HEK293 (cell line): ENCODE data around the gene STK16.

Experiments used
- BCL11A ChIP-seq: fragments of 450-650 bp; formaldehyde crosslinking; IDR thresholded peaks from 2 replicates; pipeline ENCODE4 v1.5.1; 2016; ENCODE audit warnings: low read depth, missing biosample characterization, missing genetic modification characterization
- EGR2 ChIP-seq: fragments of 450-650 bp; formaldehyde crosslinking; IDR thresholded peaks from 2 replicates; pipeline ENCODE4 v1.5.1; 2016; ENCODE audit warnings: low read depth, missing biosample characterization, missing genetic modification characterization
- KLF8 ChIP-seq: fragments of 450-650 bp; formaldehyde crosslinking; IDR thresholded peaks from 2 replicates; pipeline ENCODE4 v1.5.1; 2016; ENCODE audit warnings: missing biosample characterization, missing genetic modification characterization
- SCRT1 ChIP-seq: fragments of 450-650 bp; formaldehyde crosslinking; IDR thresholded peaks from 2 replicates; pipeline ENCODE4 v1.5.1; 2016; ENCODE audit warnings: missing biosample characterization, missing genetic modification characterization, borderline replicate concordance
- SCRT2 ChIP-seq: fragments of 450-650 bp; formaldehyde crosslinking; IDR thresholded peaks from 2 replicates; pipeline ENCODE4 v1.5.1; 2016; ENCODE audit warnings: missing biosample characterization, missing genetic modification characterization
- SP2 ChIP-seq: fragments of 450-650 bp; formaldehyde crosslinking; IDR thresholded peaks from 2 replicates; pipeline ENCODE4 v1.5.1; 2016; ENCODE audit warnings: missing biosample characterization, missing genetic modification characterization
- SP3 ChIP-seq: fragments of 450-650 bp; formaldehyde crosslinking; IDR thresholded peaks from 2 replicates; pipeline ENCODE4 v1.5.1; 2016; ENCODE audit warnings: missing biosample characterization, missing genetic modification characterization
- TCF7L2 ChIP-seq: IDR thresholded peaks from 2 replicates; pipeline ENCODE4 v1.6.1; 2011; ENCODE audit warnings: low read depth, mild to moderate bottlenecking, inconsistent platforms, low read length, moderate library complexity, borderline replicate concordance
- TRIM28 ChIP-seq: IDR thresholded peaks from 2 replicates; pipeline ENCODE4 v1.6.1; 2011; ENCODE audit warnings: low read length, control low read depth, borderline replicate concordance
- ZBTB1 ChIP-seq: fragments of 450-650 bp; formaldehyde crosslinking; IDR thresholded peaks from 2 replicates; pipeline ENCODE4 v1.5.1; 2016; ENCODE audit warnings: missing biosample characterization, missing genetic modification characterization
- ZBTB48 ChIP-seq: fragments of 450-650 bp; formaldehyde crosslinking; IDR thresholded peaks from 2 replicates; pipeline ENCODE4 v1.5.1; 2016; ENCODE audit warnings: missing biosample characterization, missing genetic modification characterization
- ZBTB7A ChIP-seq: fragments of 450-650 bp; formaldehyde crosslinking; IDR thresholded peaks from 2 replicates; pipeline ENCODE4 v1.5.1; 2016; ENCODE audit warnings: low read depth, missing biosample characterization, missing genetic modification characterization
- ZNF132 ChIP-seq: fragments of 450-650 bp; formaldehyde crosslinking; IDR thresholded peaks from 2 replicates; pipeline ENCODE4 v1.5.1; 2017; ENCODE audit warnings: missing biosample characterization, missing genetic modification characterization, borderline replicate concordance
- ZNF23 ChIP-seq: fragments of 450-650 bp; formaldehyde crosslinking; IDR thresholded peaks from 2 replicates; pipeline ENCODE4 v1.5.1; 2016; ENCODE audit warnings: missing biosample characterization, missing genetic modification characterization, borderline replicate concordance
- ZNF239 ChIP-seq: fragments of 450-650 bp; formaldehyde crosslinking; IDR thresholded peaks from 2 replicates; pipeline ENCODE4 v1.5.1; 2016; ENCODE audit warnings: missing biosample characterization, missing genetic modification characterization
- ZNF248 ChIP-seq: fragments of 450-650 bp; formaldehyde crosslinking; IDR thresholded peaks from 2 replicates; pipeline ENCODE4 v1.5.1; 2017; ENCODE audit warnings: missing biosample characterization, missing genetic modification characterization
- ZNF292 ChIP-seq: fragments of 450-650 bp; formaldehyde crosslinking; IDR thresholded peaks from 2 replicates; pipeline ENCODE4 v1.5.1; 2016; ENCODE audit warnings: low read depth, missing biosample characterization, missing genetic modification characterization, borderline replicate concordance
- ZNF324 ChIP-seq: fragments of 450-650 bp; formaldehyde crosslinking; IDR thresholded peaks from 2 replicates; pipeline ENCODE4 v1.5.1; 2016; ENCODE audit warnings: missing biosample characterization, missing genetic modification characterization
- ZNF341 ChIP-seq: fragments of 450-650 bp; formaldehyde crosslinking; IDR thresholded peaks from 2 replicates; pipeline ENCODE4; 2016; ENCODE audit warnings: low read depth, missing biosample characterization, missing genetic modification characterization
- ZNF404 ChIP-seq: fragments of 450-650 bp; formaldehyde crosslinking; IDR thresholded peaks from 2 replicates; pipeline ENCODE4 v1.5.1; 2017; ENCODE audit warnings: missing biosample characterization, missing genetic modification characterization
- ZNF426 ChIP-seq: fragments of 450-650 bp; formaldehyde crosslinking; IDR thresholded peaks from 2 replicates; pipeline ENCODE4 v1.5.1; 2017; ENCODE audit warnings: missing biosample characterization, missing genetic modification characterization, mild to moderate bottlenecking, inconsistent platforms, moderate library complexity
- ZNF596 ChIP-seq: fragments of 450-650 bp; IDR thresholded peaks from 2 replicates; pipeline ENCODE4 v1.5.0; 2018; ENCODE audit warnings: missing biosample characterization, mild to moderate bottlenecking, missing genetic modification characterization, moderate library complexity
- ZNF600 ChIP-seq: fragments of 450-650 bp; formaldehyde crosslinking; IDR thresholded peaks from 2 replicates; pipeline ENCODE4 v1.5.1; 2016; ENCODE audit warnings: missing biosample characterization, missing genetic modification characterization
- ZNF677 ChIP-seq: fragments of 450-650 bp; IDR thresholded peaks from 2 replicates; pipeline ENCODE4 v1.5.0; 2018; ENCODE audit warnings: missing biosample characterization, mild to moderate bottlenecking, missing genetic modification characterization, moderate library complexity
- ZNF76 ChIP-seq: fragments of 450-650 bp; formaldehyde crosslinking; IDR thresholded peaks from 2 replicates; pipeline ENCODE4; 2016; ENCODE audit warnings: low read depth, missing biosample characterization, missing genetic modification characterization, borderline replicate concordance
- ZNF776 ChIP-seq: fragments of 450-650 bp; formaldehyde crosslinking; IDR thresholded peaks from 2 replicates; pipeline ENCODE4 v1.5.0; 2017; ENCODE audit warnings: missing biosample characterization, missing genetic modification characterization, borderline replicate concordance
- ZNF777 ChIP-seq: fragments of 450-650 bp; formaldehyde crosslinking; IDR thresholded peaks from 2 replicates; pipeline ENCODE4 v1.5.1; 2017; ENCODE audit warnings: missing biosample characterization, missing genetic modification characterization, borderline replicate concordance
- ZNF791 ChIP-seq: fragments of 450-650 bp; formaldehyde crosslinking; IDR thresholded peaks from 2 replicates; pipeline ENCODE4 v1.5.1; 2016; ENCODE audit warnings: missing biosample characterization, missing genetic modification characterization
- ZXDB ChIP-seq: fragments of 450-650 bp; formaldehyde crosslinking; IDR thresholded peaks from 2 replicates; pipeline ENCODE4 v1.5.1; 2016; ENCODE audit warnings: missing biosample characterization, missing genetic modification characterization
- TF ChIP-seq, protein P1 (sequence below): fragments of 450-650 bp; formaldehyde crosslinking; IDR thresholded peaks from 2 replicates; pipeline ENCODE4; 2016; ENCODE audit warnings: missing biosample characterization, missing genetic modification characterization
- TF ChIP-seq, protein P2 (sequence below): sonication (generic); formaldehyde crosslinking; IDR thresholded peaks from 2 replicates; pipeline ENCODE4 v1.8.1; 2022; ENCODE audit warnings: mild to moderate bottlenecking, moderate library complexity, missing genetic modification reagents
- TF ChIP-seq, protein P3 (sequence below): fragments of 450-650 bp; formaldehyde crosslinking; IDR thresholded peaks from 2 replicates; pipeline ENCODE4 v1.5.1; 2016; ENCODE audit warnings: missing biosample characterization, missing genetic modification characterization
- TF ChIP-seq, protein P4 (sequence below): fragments of 450-650 bp; formaldehyde crosslinking; IDR thresholded peaks from 2 replicates; pipeline ENCODE4 v1.5.1; 2017; ENCODE audit warnings: missing biosample characterization, missing genetic modification characterization
- TF ChIP-seq, protein P5 (sequence below): fragments of 450-650 bp; formaldehyde crosslinking; IDR thresholded peaks from 2 replicates; pipeline ENCODE4 v1.5.1; 2017; ENCODE audit warnings: missing biosample characterization, missing genetic modification characterization

STK16 gene

GRCh38 chr2:219253753-219254589 is 8.7 kb downstream of the STK16 start, which contains the start of gene TUBA4A (continued):
- TF ChIP-seq, protein P1, sequence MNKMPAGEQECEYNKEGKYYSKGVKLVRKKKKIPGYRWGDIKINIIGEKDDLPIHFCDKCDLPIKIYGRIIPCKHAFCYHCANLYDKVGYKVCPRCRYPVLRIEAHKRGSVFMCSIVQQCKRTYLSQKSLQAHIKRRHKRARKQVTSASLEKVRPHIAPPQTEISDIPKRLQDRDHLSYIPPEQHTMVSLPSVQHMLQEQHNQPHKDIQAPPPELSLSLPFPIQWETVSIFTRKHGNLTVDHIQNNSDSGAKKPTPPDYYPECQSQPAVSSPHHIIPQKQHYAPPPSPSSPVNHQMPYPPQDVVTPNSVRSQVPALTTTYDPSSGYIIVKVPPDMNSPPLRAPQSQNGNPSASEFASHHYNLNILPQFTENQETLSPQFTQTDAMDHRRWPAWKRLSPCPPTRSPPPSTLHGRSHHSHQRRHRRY = no peak
- TF ChIP-seq TCF7L2 (no peak), ZNF791 (no peak), ZNF341 (tag by site-specific recombination) (peak; percentile 19; the same call in 1 of the 2 replicates), ZBTB48 (tag by site-specific recombination) (peak; percentile 67), KLF8 (tag by site-specific recombination) (peak; percentile 55; the same call in 1 of the 2 replicates), ZNF132 (tag by site-specific recombination) (no peak), ZXDB (tag by site-specific recombination) (0 out of 2 replicates have a peak, but pooled peaks have one; percentile 17), ZNF76 (no peak), ZNF404 (tag by site-specific recombination) (no peak), ZNF239 (tag by site-specific recombination) (no peak), ZNF776 (tag by site-specific recombination) (no peak), SCRT1 (tag by site-specific recombination) (no peak), ZBTB1 (tag by site-specific recombination) (no peak), SP2 (tag by site-specific recombination) (peak; percentile 81), ZNF324 (tag by site-specific recombination) (no peak), SCRT2 (no peak), TRIM28 (no peak), ZNF426 (no peak), ZNF600 (tag by site-specific recombination) (no peak), ZBTB7A (tag by site-specific recombination) (no peak), ZNF677 (no peak), SP3 (tag by site-specific recombination) (peak; percentile 93), BCL11A (tag by site-specific recombination) (0 out of 2 replicates have a peak, but pooled peaks have one; percentile 19), ZNF596 (tag by site-specific recombination) (no peak), ZNF248 (tag by site-specific recombination) (no peak), ZNF23 (no peak), ZNF777 (tag by site-specific recombination) (no peak), ZNF292 (tag by site-specific recombination) (no peak), EGR2 (no peak)
- TF ChIP-seq, protein P2, sequence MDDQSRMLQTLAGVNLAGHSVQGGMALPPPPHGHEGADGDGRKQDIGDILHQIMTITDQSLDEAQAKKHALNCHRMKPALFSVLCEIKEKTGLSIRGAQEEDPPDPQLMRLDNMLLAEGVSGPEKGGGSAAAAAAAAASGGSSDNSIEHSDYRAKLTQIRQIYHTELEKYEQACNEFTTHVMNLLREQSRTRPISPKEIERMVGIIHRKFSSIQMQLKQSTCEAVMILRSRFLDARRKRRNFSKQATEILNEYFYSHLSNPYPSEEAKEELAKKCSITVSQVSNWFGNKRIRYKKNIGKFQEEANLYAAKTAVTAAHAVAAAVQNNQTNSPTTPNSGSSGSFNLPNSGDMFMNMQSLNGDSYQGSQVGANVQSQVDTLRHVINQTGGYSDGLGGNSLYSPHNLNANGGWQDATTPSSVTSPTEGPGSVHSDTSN (CRISPR knock-in tag) = no peak
- TF ChIP-seq, protein P3, sequence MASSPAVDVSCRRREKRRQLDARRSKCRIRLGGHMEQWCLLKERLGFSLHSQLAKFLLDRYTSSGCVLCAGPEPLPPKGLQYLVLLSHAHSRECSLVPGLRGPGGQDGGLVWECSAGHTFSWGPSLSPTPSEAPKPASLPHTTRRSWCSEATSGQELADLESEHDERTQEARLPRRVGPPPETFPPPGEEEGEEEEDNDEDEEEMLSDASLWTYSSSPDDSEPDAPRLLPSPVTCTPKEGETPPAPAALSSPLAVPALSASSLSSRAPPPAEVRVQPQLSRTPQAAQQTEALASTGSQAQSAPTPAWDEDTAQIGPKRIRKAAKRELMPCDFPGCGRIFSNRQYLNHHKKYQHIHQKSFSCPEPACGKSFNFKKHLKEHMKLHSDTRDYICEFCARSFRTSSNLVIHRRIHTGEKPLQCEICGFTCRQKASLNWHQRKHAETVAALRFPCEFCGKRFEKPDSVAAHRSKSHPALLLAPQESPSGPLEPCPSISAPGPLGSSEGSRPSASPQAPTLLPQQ = no peak
- TF ChIP-seq, protein P4, sequence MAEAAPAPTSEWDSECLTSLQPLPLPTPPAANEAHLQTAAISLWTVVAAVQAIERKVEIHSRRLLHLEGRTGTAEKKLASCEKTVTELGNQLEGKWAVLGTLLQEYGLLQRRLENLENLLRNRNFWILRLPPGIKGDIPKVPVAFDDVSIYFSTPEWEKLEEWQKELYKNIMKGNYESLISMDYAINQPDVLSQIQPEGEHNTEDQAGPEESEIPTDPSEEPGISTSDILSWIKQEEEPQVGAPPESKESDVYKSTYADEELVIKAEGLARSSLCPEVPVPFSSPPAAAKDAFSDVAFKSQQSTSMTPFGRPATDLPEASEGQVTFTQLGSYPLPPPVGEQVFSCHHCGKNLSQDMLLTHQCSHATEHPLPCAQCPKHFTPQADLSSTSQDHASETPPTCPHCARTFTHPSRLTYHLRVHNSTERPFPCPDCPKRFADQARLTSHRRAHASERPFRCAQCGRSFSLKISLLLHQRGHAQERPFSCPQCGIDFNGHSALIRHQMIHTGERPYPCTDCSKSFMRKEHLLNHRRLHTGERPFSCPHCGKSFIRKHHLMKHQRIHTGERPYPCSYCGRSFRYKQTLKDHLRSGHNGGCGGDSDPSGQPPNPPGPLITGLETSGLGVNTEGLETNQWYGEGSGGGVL (tag by site-specific recombination) = peak; percentile 55; the same call in 1 of the 2 replicates
- TF ChIP-seq, protein P5, sequence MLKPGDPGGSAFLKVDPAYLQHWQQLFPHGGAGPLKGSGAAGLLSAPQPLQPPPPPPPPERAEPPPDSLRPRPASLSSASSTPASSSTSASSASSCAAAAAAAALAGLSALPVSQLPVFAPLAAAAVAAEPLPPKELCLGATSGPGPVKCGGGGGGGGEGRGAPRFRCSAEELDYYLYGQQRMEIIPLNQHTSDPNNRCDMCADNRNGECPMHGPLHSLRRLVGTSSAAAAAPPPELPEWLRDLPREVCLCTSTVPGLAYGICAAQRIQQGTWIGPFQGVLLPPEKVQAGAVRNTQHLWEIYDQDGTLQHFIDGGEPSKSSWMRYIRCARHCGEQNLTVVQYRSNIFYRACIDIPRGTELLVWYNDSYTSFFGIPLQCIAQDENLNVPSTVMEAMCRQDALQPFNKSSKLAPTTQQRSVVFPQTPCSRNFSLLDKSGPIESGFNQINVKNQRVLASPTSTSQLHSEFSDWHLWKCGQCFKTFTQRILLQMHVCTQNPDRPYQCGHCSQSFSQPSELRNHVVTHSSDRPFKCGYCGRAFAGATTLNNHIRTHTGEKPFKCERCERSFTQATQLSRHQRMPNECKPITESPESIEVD (tag by site-specific recombination) = no peak
